ENCODE data around the gene DCC. TPM values are rescaled to one million over a fixed set of nuclear protein-coding genes. Genes with fewer than 3 reads are reported as not detected.

Gene DCC
- total RNA-seq, 1 donor from 2014 or later: 14.7 TPM

DNA sequence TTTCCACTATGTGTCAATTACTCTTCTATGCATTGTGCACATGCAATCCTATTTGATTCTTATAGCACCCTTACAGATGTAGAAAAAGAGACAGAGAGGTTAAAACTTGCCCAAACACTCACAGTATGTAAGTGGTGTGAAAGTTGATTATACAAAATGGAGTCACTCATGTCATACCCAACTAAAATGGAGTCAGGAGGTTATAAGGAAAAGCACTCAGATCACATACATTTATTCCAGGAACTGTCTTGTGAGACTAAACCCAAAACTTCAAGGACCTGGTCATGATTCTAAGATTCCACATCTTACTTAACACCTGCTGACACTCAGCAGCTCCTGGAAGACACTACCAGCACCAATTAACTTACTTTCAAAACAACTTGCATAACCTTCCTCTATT is 1081.9 kb downstream of the DCC start:
- TF ChIP-seq, protein P1, sequence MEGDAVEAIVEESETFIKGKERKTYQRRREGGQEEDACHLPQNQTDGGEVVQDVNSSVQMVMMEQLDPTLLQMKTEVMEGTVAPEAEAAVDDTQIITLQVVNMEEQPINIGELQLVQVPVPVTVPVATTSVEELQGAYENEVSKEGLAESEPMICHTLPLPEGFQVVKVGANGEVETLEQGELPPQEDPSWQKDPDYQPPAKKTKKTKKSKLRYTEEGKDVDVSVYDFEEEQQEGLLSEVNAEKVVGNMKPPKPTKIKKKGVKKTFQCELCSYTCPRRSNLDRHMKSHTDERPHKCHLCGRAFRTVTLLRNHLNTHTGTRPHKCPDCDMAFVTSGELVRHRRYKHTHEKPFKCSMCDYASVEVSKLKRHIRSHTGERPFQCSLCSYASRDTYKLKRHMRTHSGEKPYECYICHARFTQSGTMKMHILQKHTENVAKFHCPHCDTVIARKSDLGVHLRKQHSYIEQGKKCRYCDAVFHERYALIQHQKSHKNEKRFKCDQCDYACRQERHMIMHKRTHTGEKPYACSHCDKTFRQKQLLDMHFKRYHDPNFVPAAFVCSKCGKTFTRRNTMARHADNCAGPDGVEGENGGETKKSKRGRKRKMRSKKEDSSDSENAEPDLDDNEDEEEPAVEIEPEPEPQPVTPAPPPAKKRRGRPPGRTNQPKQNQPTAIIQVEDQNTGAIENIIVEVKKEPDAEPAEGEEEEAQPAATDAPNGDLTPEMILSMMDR (IDR thresholded peaks at IDR 0.05; ENCODE audit: unreplicated experiment): no peak
- no peaks in the 10 kb centered on the region for H3K36me3 Mint-ChIP-seq (ENCODE audit: low read depth, unreplicated experiment)
- H3K4me3 Mint-ChIP-seq (ENCODE audit: unreplicated experiment): no peak overlapping the region
- DNase-seq (ENCODE audit: low spot score): no peak
- H3K4me1 Mint-ChIP-seq (ENCODE audit: unreplicated experiment): no peaks in the 10 kb centered on the region
- peaks cover 1% of the 10 kb centered on the region for H3K27me3 Mint-ChIP-seq (ENCODE audit: unreplicated experiment)
- H3K27ac Mint-ChIP-seq (ENCODE audit: unreplicated experiment): no peak overlapping the region
- H3K9me3 Mint-ChIP-seq (ENCODE audit: unreplicated experiment): no peaks in the 10 kb centered on the region

DNA sequence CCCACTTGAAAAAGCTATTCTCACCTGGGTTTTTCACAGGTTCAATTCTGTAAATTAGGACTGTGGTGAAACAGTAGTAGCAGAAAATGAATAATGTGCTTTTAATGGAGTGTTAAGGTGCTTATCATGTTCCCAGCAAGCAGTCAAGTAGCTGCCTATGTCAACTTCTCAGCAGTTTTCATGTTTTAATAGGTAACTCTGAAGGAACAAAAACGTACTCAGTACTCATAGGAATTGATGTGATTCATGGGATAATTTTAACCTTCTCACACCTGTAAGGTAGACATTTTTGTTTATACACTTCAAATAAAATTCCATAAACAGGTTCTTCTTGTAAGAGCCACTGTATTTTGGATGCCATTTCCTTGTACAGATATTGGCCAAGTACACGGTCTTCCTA is 1082.9 kb downstream of the DCC start:
- Mint-ChIP-seq H3K27ac (ENCODE audit: unreplicated experiment) (no peak overlapping the region), H3K9me3 (ENCODE audit: unreplicated experiment) (no peaks in the 10 kb centered on the region), H3K4me1 (ENCODE audit: unreplicated experiment) (no peaks in the 10 kb centered on the region), H3K27me3 (ENCODE audit: unreplicated experiment) (peaks cover 1% of the 10 kb centered on the region), H3K4me3 (ENCODE audit: unreplicated experiment) (no peak overlapping the region), H3K36me3 (ENCODE audit: low read depth, unreplicated experiment) (no peaks in the 10 kb centered on the region)
- no peak for DNase-seq (ENCODE audit: low spot score)
- TF ChIP-seq, protein P1 (IDR thresholded peaks at IDR 0.05; ENCODE audit: unreplicated experiment): no peak

DNA sequence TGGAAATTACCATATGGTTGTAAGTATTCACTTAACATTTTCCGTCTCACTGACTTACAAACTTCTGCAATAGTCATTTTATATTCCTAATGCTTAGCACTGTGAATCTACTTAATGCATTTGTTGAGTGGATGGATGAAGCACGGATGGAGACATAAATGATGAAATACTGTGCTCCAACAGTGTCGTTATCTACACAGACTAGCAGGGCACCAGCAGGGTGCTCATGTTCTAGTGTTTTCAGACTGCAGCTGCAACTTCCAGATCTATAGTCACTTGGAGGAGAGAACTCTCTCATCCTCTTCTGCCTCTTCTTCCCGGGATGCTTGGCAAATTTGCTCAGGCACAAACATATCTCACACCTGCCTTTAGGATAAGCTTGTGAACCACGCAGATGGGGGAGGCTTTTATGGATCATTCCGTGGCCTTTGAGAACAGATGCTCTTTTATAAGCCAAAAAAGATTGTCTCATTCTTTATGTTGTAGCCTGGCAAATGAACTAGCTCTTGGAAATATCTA is 1086.7 kb downstream of the DCC start:
- H3K4me1 Mint-ChIP-seq (ENCODE audit: unreplicated experiment): no peaks in the 10 kb centered on the region
- no peak overlapping the region for H3K4me3 Mint-ChIP-seq (ENCODE audit: unreplicated experiment)
- no peak for DNase-seq (ENCODE audit: low spot score)
- TF ChIP-seq, protein P1 (IDR thresholded peaks at IDR 0.05; ENCODE audit: unreplicated experiment): no peak
- H3K9me3 Mint-ChIP-seq (ENCODE audit: unreplicated experiment): no peaks in the 10 kb centered on the region
- H3K27me3 Mint-ChIP-seq (ENCODE audit: unreplicated experiment): peaks cover 3% of the 10 kb centered on the region
- no peaks in the 10 kb centered on the region for H3K36me3 Mint-ChIP-seq (ENCODE audit: low read depth, unreplicated experiment)
- H3K27ac Mint-ChIP-seq (ENCODE audit: unreplicated experiment): no peak overlapping the region

DNA sequence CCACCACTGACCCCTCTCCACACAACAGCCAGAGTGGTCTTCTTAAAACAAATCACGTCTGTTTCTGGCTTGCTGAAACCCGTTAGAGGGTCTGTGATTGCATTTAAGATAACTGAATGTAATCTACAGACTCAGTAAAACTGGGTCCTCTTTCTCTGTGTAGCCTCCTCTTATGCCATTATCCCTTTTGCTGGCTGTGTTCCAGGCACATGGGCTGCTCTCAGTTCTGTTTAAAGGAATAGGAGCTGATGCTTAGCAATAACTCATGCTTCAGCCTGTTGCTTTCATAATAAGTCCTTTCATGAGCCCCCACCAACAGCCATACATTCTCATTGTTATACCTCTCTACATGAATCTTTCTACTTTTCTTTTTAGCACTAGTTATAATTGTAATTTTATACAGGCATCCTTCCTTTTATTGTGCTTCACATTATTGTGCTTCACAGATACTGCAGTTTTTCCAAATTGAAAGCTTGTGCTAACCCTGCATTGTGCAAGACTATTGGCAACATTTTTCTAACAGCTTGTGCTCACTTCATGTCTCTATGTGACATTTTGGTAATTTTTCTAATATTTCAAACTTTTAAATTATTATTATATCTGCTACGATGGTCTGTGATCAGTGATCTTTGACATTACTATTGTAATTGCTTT is 1101.9 kb downstream of the DCC start:
- no peak for DNase-seq (ENCODE audit: low spot score)
- H3K36me3 Mint-ChIP-seq (ENCODE audit: low read depth, unreplicated experiment): no peaks in the 10 kb centered on the region
- H3K4me1 Mint-ChIP-seq (ENCODE audit: unreplicated experiment): no peaks in the 10 kb centered on the region
- no peaks in the 10 kb centered on the region for H3K27me3 Mint-ChIP-seq (ENCODE audit: unreplicated experiment)
- TF ChIP-seq, protein P1 (IDR thresholded peaks at IDR 0.05; ENCODE audit: unreplicated experiment): no peak
- no peak overlapping the region for H3K4me3 Mint-ChIP-seq (ENCODE audit: unreplicated experiment)
- H3K27ac Mint-ChIP-seq (ENCODE audit: unreplicated experiment): no peak overlapping the region
- no peaks in the 10 kb centered on the region for H3K9me3 Mint-ChIP-seq (ENCODE audit: unreplicated experiment)

DNA sequence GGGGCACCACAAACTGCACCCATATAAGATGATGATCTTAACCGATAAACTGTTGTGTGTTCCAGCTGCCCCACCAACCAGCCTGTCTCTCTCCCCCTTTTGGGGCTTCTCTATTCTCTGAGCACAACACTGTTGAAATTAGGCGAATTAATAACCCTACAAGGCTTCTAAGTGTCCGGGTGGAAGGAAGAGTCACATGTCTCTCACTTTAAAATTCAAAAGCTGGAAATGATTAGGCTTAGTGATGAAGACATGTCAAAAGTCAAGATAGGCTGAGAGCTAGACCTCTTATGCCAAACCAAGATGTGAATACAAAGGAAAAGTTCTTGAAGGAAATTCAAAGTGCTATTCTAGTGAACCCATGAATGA is 1102.4 kb downstream of the DCC start:
- no peak for DNase-seq (ENCODE audit: low spot score)
- Mint-ChIP-seq H3K4me3 (ENCODE audit: unreplicated experiment) (no peak overlapping the region), H3K27me3 (ENCODE audit: unreplicated experiment) (no peaks in the 10 kb centered on the region), H3K27ac (ENCODE audit: unreplicated experiment) (no peak overlapping the region), H3K9me3 (ENCODE audit: unreplicated experiment) (no peaks in the 10 kb centered on the region), H3K36me3 (ENCODE audit: low read depth, unreplicated experiment) (no peaks in the 10 kb centered on the region), H3K4me1 (ENCODE audit: unreplicated experiment) (peaks cover 2% of the 10 kb centered on the region)
- TF ChIP-seq, protein P1 (IDR thresholded peaks at IDR 0.05; ENCODE audit: unreplicated experiment): no peak

Data from endothelial cell (in vitro differentiated cells).